HCT116 (cell line): ENCODE data around the gene CTTNBP2.

Experiments used
- CTCF ChIP-seq, 3 experiments: fragments of 200-600 bp in 1 of 3; sonication (generic) in 1 of 3; IDR thresholded peaks in 2 of 3; conservative IDR thresholded peaks in 1 of 3; 2 replicates each; pipeline ENCODE4 v1.5.1; 2012 to 2017; ENCODE audit warnings: low read depth in 2 of 3, low read length in 2 of 3, antibody characterized with exemption in 1 of 3, borderline replicate concordance in 1 of 3, control low read depth in 1 of 3, mild to moderate bottlenecking in 1 of 3, mixed read lengths in 1 of 3, mixed run types in 1 of 3, moderate library complexity in 1 of 3; ENCODE audit not compliant: insufficient read depth in 1 of 3
- POLR2A ChIP-seq: IDR thresholded peaks from 2 replicates; pipeline ENCODE4 v1.7.0; 2011; ENCODE audit warnings: borderline replicate concordance; ENCODE audit not compliant: insufficient read depth, insufficient read length; ENCODE audit errors: extremely low read depth
- POLR2AphosphoS5 ChIP-seq: IDR thresholded peaks from 2 replicates; pipeline ENCODE4 v1.6.1; 2011; ENCODE audit warnings: mild to moderate bottlenecking, low read depth, low read length, moderate library complexity
- REST ChIP-seq: IDR thresholded peaks from 2 replicates; pipeline ENCODE4 v1.6.1; 2012; ENCODE audit warnings: low read depth
- TF ChIP-seq, protein P1 (sequence below): IDR thresholded peaks from 2 replicates; pipeline ENCODE4 v1.6.1; 2012

DNA sequence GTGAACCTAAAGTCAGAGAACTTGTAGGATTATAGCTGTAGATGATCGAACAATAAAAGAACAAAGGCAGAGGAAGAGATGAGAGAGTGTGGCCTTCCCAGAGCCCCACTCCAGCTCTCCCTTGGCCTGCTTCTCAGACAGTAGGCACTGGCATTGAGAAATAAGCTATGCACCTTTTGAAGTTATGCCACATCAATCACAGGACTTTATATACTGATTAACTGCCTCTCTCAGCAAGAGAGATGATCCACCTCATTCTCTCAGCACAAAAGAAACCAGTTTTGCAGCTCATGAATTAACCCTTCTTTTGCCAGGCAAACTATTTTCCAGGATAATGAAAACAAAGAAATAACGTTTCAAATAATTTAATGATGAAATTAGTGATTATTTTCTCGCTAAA is 22.0 kb upstream of the CTTNBP2 start:
- no peak for TF ChIP-seq POLR2A
- no peak for TF ChIP-seq CTCF (IDR thresholded peaks at IDR 0.05 in 2 of 3, conservative IDR thresholded peaks at IDR 0.05 in 1 of 3; ENCODE audit: borderline replicate concordance in 1 of 3, insufficient read depth in 1 of 3, low read depth in 2 of 3, low read length in 2 of 3)
- TF ChIP-seq, protein P1, sequence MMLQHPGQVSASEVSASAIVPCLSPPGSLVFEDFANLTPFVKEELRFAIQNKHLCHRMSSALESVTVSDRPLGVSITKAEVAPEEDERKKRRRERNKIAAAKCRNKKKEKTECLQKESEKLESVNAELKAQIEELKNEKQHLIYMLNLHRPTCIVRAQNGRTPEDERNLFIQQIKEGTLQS: no peak
- TF ChIP-seq POLR2AphosphoS5: no peak
- TF ChIP-seq REST: no peak
